ENCODE results near the gene TUB. TPM values are rescaled to one million over a fixed set of nuclear protein-coding genes. Genes with fewer than 3 reads are reported as not detected.

TUB gene
- total RNA-seq, 1 donor from 2014 or later = 28.6 TPM

- peak; percentile 17 for DNase-seq (ENCODE audit: low spot score)
Measured at GRCh38 chr11:8090756-8091155, 9.7 kb downstream of the TUB start.

- no peak for DNase-seq (ENCODE audit: low spot score)
Measured at GRCh38 chr11:8091721-8092120, 10.7 kb downstream of the TUB start.

DNA sequence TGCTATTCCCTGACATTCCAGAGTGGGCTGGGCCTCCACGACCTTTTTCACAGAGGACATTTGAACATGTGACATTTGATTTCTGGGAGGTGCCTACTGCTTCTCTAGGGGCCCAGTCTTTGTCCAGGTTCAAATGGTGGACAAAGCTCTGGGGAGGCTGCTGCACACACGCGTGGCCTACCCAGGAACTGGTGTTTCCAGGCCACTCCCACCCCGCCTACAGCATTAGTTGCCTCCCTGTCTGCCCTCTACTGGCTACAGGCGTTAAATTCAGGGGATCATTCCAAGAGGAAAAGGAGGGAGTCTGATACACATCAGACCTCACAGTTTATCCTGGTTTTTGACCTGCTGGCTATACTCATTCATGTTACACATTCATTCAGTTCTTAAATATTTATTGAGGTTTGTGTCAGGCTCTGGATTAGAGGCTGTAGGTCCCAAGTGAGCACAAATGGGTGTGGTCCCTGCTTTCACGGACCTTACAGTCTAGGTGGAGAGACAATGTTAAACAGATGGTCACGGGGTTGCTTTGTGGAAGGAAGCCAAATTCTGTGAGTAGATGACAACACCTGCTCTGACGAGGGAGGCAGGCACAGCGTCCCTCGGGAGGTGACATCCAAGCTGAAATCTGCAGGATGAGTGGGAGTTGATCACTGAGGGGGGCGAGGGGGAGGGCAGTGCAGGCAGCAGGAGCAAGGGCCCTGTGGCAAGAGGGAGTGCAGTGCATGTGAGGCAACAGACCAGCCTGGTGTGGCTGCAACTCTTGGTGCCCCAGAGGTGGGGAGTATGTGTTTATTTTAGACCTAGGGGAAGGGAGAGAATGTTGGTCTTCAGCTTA is 11.8 kb downstream of the TUB start:
- DNase-seq (ENCODE audit: low spot score) = peak; percentile 74

DNA sequence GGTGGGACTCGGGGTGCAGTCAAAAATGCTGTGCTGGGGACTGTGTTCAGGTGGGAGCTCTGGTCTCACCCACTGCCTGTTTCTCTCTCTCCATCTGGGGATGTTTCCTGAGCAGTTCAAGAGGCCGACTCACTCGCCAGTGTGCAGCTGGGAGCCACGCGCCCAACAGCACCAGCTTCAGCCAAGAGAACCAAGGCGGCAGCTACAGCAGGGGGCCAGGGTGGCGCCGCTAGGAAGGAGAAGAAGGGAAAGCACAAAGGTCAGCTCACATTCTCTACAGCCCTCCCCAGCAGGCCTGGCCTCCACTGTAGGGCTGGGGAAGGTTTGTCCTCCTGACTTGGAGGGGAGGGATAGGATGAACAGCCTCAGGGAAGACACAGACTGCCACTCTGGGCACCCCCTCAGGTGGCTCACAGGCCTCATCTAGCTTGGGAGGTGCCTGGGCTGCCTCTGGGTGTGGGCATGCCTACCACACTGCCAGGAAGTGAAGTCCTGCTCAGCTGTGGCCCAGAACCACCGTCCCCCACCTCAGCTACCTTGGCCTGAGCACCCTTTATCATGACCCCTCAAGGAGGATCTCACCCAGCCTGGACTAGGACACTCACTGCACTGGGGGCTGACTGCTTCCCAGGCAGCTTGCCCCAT is 13.0 kb downstream of the TUB start:
- no peak for DNase-seq (ENCODE audit: low spot score)

GRCh38 chr11:8094656-8095055 is 13.6 kb downstream of the TUB start:
- no peak for DNase-seq (ENCODE audit: low spot score)

GRCh38 chr11:8095371-8095770 is 14.4 kb downstream of the TUB start:
- DNase-seq (ENCODE audit: low spot score) = no peak

DNA sequence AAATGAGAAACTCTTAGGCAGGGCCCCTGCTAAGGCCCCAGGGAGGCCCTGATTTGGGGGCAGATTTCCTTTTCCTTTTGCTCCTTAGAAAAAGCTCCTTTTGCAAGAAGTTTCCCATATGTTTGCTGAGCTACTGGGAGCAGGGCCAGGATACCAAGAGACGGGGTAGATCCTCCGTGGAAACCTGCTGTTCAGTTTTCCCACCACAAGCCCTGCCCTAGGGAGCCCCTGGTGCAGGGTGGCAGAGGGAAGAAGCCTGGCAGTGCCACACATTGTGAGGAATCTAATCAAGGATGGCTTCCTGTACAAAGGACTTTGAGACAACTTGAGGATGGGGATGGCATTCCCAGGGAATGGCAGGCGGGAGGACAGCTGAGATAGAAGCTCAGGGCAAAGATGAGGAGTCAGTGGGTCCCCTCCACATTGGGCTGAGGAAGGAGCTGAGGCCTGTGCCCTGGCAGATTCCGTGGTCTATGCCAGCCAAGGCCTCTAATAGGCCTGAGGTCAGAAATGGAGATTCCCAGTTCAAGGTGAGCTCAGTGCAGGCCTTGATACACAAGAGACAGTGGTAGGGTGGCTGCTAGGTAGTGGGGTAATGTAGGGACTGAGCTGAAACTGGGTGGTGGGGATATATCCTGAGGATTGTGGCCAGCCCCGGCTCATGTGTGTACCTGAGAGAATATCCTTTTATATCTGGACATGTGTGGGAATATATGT is 15.0 kb downstream of the TUB start:
- DNase-seq (ENCODE audit: low spot score) = peak; percentile 90

- no peak for DNase-seq (ENCODE audit: low spot score)
Measured at GRCh38 chr11:8096575-8096974, 15.6 kb downstream of the TUB start.

GRCh38 chr11:8097062-8097461 is 16.1 kb downstream of the TUB start:
- DNase-seq (ENCODE audit: low spot score) = no peak

- no peak for DNase-seq (ENCODE audit: low spot score)
Measured at GRCh38 chr11:8097468-8097867, 16.5 kb downstream of the TUB start.

- DNase-seq (ENCODE audit: low spot score) = no peak
Measured at GRCh38 chr11:8097926-8098325, 16.9 kb downstream of the TUB start.

GRCh38 chr11:8098361-8098760 is 17.4 kb downstream of the TUB start:
- DNase-seq (ENCODE audit: low spot score) = peak; percentile 12

DNA sequence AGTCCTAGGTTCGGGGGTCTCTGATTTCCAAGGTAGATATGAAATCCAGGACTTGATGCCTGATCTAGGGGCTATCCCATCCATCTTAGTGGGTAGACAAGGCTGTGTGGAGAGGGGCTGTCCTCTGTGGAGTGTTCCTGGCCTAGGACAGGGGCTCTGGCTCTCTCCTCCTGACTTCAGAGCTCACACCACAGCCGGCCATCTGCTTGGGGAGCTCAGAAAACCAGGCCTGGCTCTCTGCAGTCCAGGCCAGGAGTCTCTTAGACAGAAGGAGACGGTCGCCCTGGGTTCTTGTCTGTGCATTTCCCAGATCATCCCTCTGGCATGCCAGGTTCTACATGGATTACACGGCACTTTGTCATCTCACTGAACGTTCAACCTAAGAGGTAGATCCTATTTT is 17.9 kb downstream of the TUB start:
- DNase-seq (ENCODE audit: low spot score) = no peak

- DNase-seq (ENCODE audit: low spot score) = peak; percentile 74
Measured at GRCh38 chr11:8099291-8099899, 18.4 kb downstream of the TUB start.

GRCh38 chr11:8100158-8100557 is 19.1 kb downstream of the TUB start:
- DNase-seq (ENCODE audit: low spot score) = no peak

- no peak for DNase-seq (ENCODE audit: low spot score)
Measured at GRCh38 chr11:8100605-8101004, 19.6 kb downstream of the TUB start.

DNA sequence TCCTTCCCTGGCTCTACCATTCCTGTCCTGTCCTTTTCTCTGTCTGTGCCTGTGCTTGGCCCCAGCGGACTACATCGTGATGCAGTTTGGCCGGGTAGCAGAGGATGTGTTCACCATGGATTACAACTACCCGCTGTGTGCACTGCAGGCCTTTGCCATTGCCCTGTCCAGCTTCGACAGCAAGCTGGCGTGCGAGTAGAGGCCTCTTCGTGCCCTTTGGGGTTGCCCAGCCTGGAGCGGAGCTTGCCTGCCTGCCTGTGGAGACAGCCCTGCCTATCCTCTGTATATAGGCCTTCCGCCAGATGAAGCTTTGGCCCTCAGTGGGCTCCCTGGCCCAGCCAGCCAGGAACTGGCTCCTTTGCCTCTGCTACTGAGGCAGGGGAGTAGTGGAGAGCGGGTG is 20.4 kb downstream of the TUB start:
- no peak for DNase-seq (ENCODE audit: low spot score)

DNA sequence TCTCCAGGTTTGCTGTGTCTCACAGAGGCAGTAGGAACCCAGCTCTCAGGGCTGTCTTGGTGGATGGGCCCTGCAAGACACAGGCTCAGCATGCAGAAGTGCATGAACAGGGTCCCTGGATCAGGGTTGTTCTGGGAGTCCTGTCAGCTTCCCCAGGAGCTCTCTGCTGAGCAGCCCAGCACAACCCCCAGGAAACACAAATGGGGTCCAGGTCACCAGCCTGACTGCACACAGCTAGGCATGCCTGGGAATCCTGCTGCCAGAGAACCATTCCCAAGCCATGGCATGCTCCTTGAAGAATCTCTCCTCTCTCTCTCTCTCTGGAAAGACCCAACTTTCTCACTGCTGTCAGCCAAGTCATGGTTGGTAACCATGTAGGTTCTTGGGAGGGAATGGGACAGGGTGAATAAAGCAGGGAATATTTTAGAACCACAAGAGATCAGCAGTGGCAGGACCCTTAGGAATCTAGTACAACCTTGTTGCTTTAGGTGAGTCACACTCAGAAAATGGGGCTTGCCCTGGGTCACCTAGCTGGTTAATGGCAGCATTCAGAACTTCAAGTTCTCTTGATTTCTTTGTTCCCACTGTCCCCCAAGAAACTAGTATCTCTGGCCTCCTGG is 21.4 kb downstream of the TUB start:
- DNase-seq (ENCODE audit: low spot score) = no peak

- no peak for DNase-seq (ENCODE audit: low spot score)
Measured at GRCh38 chr11:8102965-8103364, 22.0 kb downstream of the TUB start.

GRCh38 chr11:8103909-8104308 is 22.9 kb downstream of the TUB start:
- DNase-seq (ENCODE audit: low spot score) = no peak

- no peak for DNase-seq (ENCODE audit: low spot score)
Measured at GRCh38 chr11:8105133-8105532, 24.1 kb downstream of the TUB start.

GRCh38 chr11:8105666-8106065 is 24.7 kb downstream of the TUB start:
- DNase-seq (ENCODE audit: low spot score) = no peak

All from umbilical cord (tissue), 2 donors.